BLaER1 treated with 17β-estradiol and CSF1 and Interleukin-3, amounts not matched to agents 10 nM and 100 nM (cell line): ENCODE results near the gene ZHX3.

Experiments
- H3K27ac ChIP-seq, 11 experiments: shearing (Covaris generic); formaldehyde crosslinking; 2 replicates each; pipeline ENCODE4 v1.8.1; 2022
- H3K27me3 ChIP-seq, 11 experiments: shearing (Covaris generic); formaldehyde crosslinking; 2 replicates each; pipeline ENCODE4 v1.8.1; 2022
- H3K36me3 ChIP-seq, 11 experiments: shearing (Covaris generic); formaldehyde crosslinking; 2 replicates each; pipeline ENCODE4 v1.8.1; 2022
- H3K4me1 ChIP-seq, 10 experiments: shearing (Covaris generic); formaldehyde crosslinking; 2 replicates each; pipeline ENCODE4 v1.8.1; 2022
- H3K4me2 ChIP-seq, 11 experiments: shearing (Covaris generic); formaldehyde crosslinking; 2 replicates each; pipeline ENCODE4 v1.8.1; 2022
- H3K4me3 ChIP-seq, 10 experiments: shearing (Covaris generic); formaldehyde crosslinking; 2 replicates each; pipeline ENCODE4 v1.8.1; 2022
- H3K9ac ChIP-seq, 11 experiments: shearing (Covaris generic); formaldehyde crosslinking; 2 replicates each; pipeline ENCODE4 v1.8.1; 2022
- H3K9me3 ChIP-seq, 11 experiments: shearing (Covaris generic); formaldehyde crosslinking; replicated peaks in 1 of 11; 2 replicates each; pipeline ENCODE4 v1.8.1; 2022
- H4K20me1 ChIP-seq, 11 experiments: shearing (Covaris generic); formaldehyde crosslinking; 2 replicates each; pipeline ENCODE4 v1.8.1; 2022
- Cebpa-rat ChIP-seq, 11 experiments: shearing (Covaris generic); IDR thresholded peaks; 2 replicates each; pipeline ENCODE4 v1.8.1; 2022

Gene ZHX3

GRCh38 chr20:41214202-41214601 is 103.3 kb downstream of the ZHX3 start:
- H3K27ac ChIP-seq, result no peak overlapping the region
- TF ChIP-seq Cebpa-rat (IDR thresholded peaks at IDR 0.05), result no peak

GRCh38 chr20:41213150-41213820 is 104.2 kb downstream of the ZHX3 start:
- no peaks in the 10 kb centered on the region for H3K27me3 ChIP-seq
- no peak overlapping the region for H3K4me2 ChIP-seq
- no peak for TF ChIP-seq Cebpa-rat (IDR thresholded peaks at IDR 0.05)

More at GRCh38 chr20:41214202-41214601, 103.3 kb downstream of the ZHX3 start:
- Histone ChIP-seq H3K27me3 (no peaks in the 10 kb centered on the region), H3K36me3 (peaks cover 0 to 5% (median 0%) of the 10 kb centered on the region in 11 experiments; a peak in 2 of 22 replicates), H3K4me2 (no peak overlapping the region), H4K20me1 (0 out of 22 replicates have a peak, but pooled peaks cover 0 to 6% (median 0%) of the 10 kb centered on the region in 11 experiments), H3K4me3 (no peak overlapping the region), H3K9ac (no peak overlapping the region), H3K9me3 (no peaks in the 10 kb centered on the region), H3K4me1 (no peaks in the 10 kb centered on the region)

GRCh38 chr20:41205313-41205712 is 112.2 kb downstream of the ZHX3 start:
- Histone ChIP-seq H3K4me3 (no peak overlapping the region), H3K9me3 (peaks cover 2 to 18% (median 5%) of the 10 kb centered on the region in 11 experiments; a peak in 10 of 22 replicates), H3K36me3 (peaks cover 16 to 49% (median 26%) of the 10 kb centered on the region in 11 experiments; a peak in 21 of 22 replicates), H3K27ac (no peak overlapping the region), H3K9ac (no peak overlapping the region), H4K20me1 (peaks cover 0 to 5% (median 0%) of the 10 kb centered on the region in 11 experiments; a peak in 1 of 22 replicates), H3K4me1 (no peaks in the 10 kb centered on the region), H3K4me2 (no peak overlapping the region), H3K27me3 (no peaks in the 10 kb centered on the region)
- no peak for TF ChIP-seq Cebpa-rat (IDR thresholded peaks at IDR 0.05)

More at GRCh38 chr20:41213150-41213820, 104.2 kb downstream of the ZHX3 start:
- Histone ChIP-seq H3K9me3 (no peaks in the 10 kb centered on the region), H3K4me1 (no peaks in the 10 kb centered on the region), H4K20me1 (0 out of 22 replicates have a peak, but pooled peaks cover 0 to 6% (median 0%) of the 10 kb centered on the region in 11 experiments), H3K4me3 (no peak overlapping the region), H3K36me3 (peaks cover 0 to 5% (median 0%) of the 10 kb centered on the region in 11 experiments; a peak in 2 of 22 replicates), H3K9ac (no peak overlapping the region), H3K27ac (no peak overlapping the region)

- H3K27me3 ChIP-seq, result no peaks in the 10 kb centered on the region
- peaks cover 0 to 3% (median 0%) of the 10 kb centered on the region in 10 experiments; a peak in 1 of 20 replicates for H3K4me1 ChIP-seq
- no peak for TF ChIP-seq Cebpa-rat (IDR thresholded peaks at IDR 0.05)
- H3K9ac ChIP-seq, result no peak overlapping the region
- H4K20me1 ChIP-seq, result peaks cover 0 to 5% (median 0%) of the 10 kb centered on the region in 11 experiments; a peak in 1 of 22 replicates
- no peak overlapping the region for H3K27ac ChIP-seq
- H3K4me2 ChIP-seq, result no peak overlapping the region
- peaks cover 16 to 56% (median 31%) of the 10 kb centered on the region in 11 experiments; a peak in 21 of 22 replicates for H3K36me3 ChIP-seq
- H3K4me3 ChIP-seq, result no peak overlapping the region
- peaks cover 4 to 25% (median 9%) of the 10 kb centered on the region in 11 experiments; a peak in 21 of 22 replicates for H3K9me3 ChIP-seq
Measured at GRCh38 chr20:41204304-41205265, 112.9 kb downstream of the ZHX3 start.

- Histone ChIP-seq H3K9ac (no peak overlapping the region), H3K27me3 (no peaks in the 10 kb centered on the region), H3K4me1 (peaks cover 0 to 7% (median 0%) of the 10 kb centered on the region in 10 experiments; a peak in 1 of 20 replicates), H3K36me3 (peaks cover 16 to 65% (median 36%) of the 10 kb centered on the region in 11 experiments; a peak in 21 of 22 replicates), H3K4me3 (no peak overlapping the region), H3K9me3 (peaks cover 13 to 34% (median 19%) of the 10 kb centered on the region in 11 experiments), H3K27ac (no peak overlapping the region), H4K20me1 (peaks cover 0 to 5% (median 0%) of the 10 kb centered on the region in 11 experiments; a peak in 1 of 22 replicates), H3K4me2 (no peak overlapping the region)
- TF ChIP-seq Cebpa-rat (IDR thresholded peaks at IDR 0.05), result no peak
Measured at GRCh38 chr20:41203660-41204059, 113.9 kb downstream of the ZHX3 start.

GRCh38 chr20:41202426-41202825 is 115.1 kb downstream of the ZHX3 start:
- H3K4me3 ChIP-seq, result no peak overlapping the region
- H3K36me3 ChIP-seq, result peaks cover 21 to 69% (median 42%) of the 10 kb centered on the region in 11 experiments; a peak in 21 of 22 replicates
- no peak overlapping the region for H3K27ac ChIP-seq

GRCh38 chr20:41201760-41202159 is 115.8 kb downstream of the ZHX3 start:
- Histone ChIP-seq H3K4me1 (peaks cover 0 to 7% (median 0%) of the 10 kb centered on the region in 10 experiments; a peak in 1 of 20 replicates), H4K20me1 (peaks cover 0 to 5% (median 0%) of the 10 kb centered on the region in 11 experiments; a peak in 1 of 22 replicates), H3K9ac (no peak overlapping the region), H3K27ac (no peak overlapping the region), H3K27me3 (no peaks in the 10 kb centered on the region), H3K4me2 (no peak overlapping the region), H3K36me3 (peaks cover 21 to 69% (median 42%) of the 10 kb centered on the region in 11 experiments; a peak in 21 of 22 replicates), H3K9me3 (peaks cover 22 to 43% (median 28%) of the 10 kb centered on the region in 11 experiments), H3K4me3 (no peak overlapping the region)
- TF ChIP-seq Cebpa-rat (IDR thresholded peaks at IDR 0.05), result no peak

More at GRCh38 chr20:41202426-41202825, 115.1 kb downstream of the ZHX3 start:
- Histone ChIP-seq H3K9me3 (peaks cover 22 to 43% (median 28%) of the 10 kb centered on the region in 11 experiments), H3K4me1 (peaks cover 0 to 7% (median 0%) of the 10 kb centered on the region in 10 experiments; a peak in 1 of 20 replicates), H3K4me2 (no peak overlapping the region), H4K20me1 (peaks cover 0 to 5% (median 0%) of the 10 kb centered on the region in 11 experiments; a peak in 1 of 22 replicates), H3K9ac (no peak overlapping the region), H3K27me3 (no peaks in the 10 kb centered on the region)
- TF ChIP-seq Cebpa-rat (IDR thresholded peaks at IDR 0.05), result no peak

GRCh38 chr20:41200446-41201202 is 116.9 kb downstream of the ZHX3 start:
- TF ChIP-seq Cebpa-rat (IDR thresholded peaks at IDR 0.05), result no peak

More at GRCh38 chr20:41200446-41201202, 116.9 kb downstream of the ZHX3 start:
- H3K4me2 ChIP-seq, result no peak overlapping the region
- H3K36me3 ChIP-seq, result peaks cover 21 to 69% (median 42%) of the 10 kb centered on the region in 11 experiments; a peak in 21 of 22 replicates
- H3K27me3 ChIP-seq, result no peaks in the 10 kb centered on the region
- peaks cover 22 to 43% (median 28%) of the 10 kb centered on the region in 11 experiments for H3K9me3 ChIP-seq
- H3K4me3 ChIP-seq, result no peak overlapping the region
- no peak overlapping the region for H3K27ac ChIP-seq
- peaks cover 0 to 5% (median 0%) of the 10 kb centered on the region in 11 experiments; a peak in 1 of 22 replicates for H4K20me1 ChIP-seq
- H3K9ac ChIP-seq, result no peak overlapping the region
- H3K4me1 ChIP-seq, result peaks cover 0 to 7% (median 0%) of the 10 kb centered on the region in 10 experiments; a peak in 1 of 20 replicates
